DMS 273 treated with DMSO at 0.1 percent for 48 hours (cell line): ENCODE measurements around the gene VPS41.

Source experiments
- DNase-seq: peaks from one replicate; lab custom pipeline; 2025; lab: John Stamatoyannopoulos, UW

VPS41 gene

DNA sequence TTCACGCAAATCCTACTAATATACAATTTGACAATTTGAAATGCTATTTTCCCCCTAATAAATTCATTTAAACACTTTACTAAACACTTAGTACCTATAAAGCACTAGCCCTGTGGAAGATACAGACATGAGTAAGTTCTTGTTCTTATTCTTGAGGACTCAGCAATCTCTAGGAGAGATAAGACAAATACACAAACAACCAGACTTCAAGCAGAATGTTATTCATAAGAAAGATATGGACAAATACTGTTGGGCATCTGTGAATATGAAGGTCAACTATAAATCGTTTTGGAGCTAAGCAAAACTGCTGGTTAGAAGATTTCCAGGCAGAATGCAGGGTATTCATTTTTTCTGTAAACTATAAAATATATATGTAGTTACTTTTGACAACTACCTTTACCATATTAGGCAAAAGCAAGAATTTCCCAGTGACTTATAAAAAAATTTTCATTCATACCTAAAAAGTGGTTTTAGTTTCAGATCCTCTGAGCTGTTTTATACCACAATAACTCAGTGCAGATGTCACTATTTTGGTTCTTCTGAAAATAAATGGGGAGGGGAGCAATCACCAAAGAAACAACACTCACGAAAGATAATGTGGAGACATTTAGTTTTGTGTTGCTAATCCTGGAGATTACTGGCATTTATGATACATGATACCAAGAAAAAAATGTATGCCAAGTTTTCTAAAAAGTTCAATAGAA is 3.8 kb downstream of the VPS41 start:
- no peak for DNase-seq

GRCh38 chr7:38903057-38903456 is 5.9 kb downstream of the VPS41 start:
- no peak for DNase-seq

DNA sequence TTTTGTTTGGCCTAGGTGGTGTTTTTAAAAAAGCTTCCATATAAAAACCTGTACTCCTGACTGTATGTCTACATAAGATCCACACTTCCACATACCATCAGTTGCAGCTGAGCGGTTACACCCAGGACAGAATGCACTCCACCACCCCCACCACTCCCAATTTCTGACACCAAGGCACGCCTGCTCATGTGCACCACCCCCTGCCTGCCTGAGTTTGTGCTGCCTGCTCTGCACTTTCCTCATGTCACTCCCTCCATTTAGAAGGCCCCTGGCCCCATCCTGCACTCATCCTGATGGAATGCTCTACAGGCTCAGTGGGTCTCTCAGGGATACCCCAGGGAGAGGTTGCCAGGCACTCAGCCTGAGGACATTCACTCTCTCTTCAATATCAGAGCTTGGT is 6.5 kb downstream of the VPS41 start:
- no peak for DNase-seq

DNA sequence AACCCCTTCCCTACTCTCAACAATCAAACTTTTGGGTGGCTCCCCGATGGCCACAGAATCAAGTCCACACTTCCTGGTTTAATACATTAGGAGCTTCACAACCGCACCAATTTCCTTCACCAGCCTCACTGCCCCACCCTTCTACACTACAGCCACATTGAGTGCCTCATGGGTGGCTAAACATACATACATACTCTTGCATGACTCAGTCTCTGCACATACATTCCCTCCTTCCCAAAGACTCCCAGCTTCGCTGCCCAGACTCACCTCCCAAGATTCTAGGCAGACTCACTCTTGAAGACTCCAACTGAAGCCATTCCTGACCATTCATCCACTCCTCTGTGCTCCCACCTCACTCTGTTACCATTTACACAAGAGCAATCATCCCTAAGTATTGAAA is 15.9 kb downstream of the VPS41 start:
- DNase-seq, result no peak

DNA sequence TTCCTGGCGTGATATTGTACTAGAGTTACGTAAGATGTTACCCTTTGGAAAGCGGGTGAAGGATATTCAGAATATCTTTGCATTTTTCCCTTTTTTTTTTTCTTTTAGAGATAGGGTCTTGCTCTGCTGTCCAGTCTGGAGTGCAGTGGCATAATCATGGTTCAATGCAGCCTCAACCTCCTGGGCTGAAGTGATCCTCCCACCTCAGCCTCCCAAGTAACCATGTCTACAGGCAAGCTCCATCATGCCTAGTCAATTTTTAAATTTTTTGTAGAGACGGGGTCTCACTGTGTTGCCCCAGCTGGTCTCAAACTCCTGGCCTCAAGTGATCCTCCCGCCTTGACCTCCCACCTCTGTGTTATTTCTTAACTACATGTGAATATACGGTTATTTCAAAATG is 18.4 kb downstream of the VPS41 start:
- no peak for DNase-seq

GRCh38 chr7:38889872-38890432 is 19.0 kb downstream of the VPS41 start:
- no peak for DNase-seq

- no peak for DNase-seq
These were observed 19.9 kb downstream of the VPS41 start for GRCh38 chr7:38889079-38889478.

- DNase-seq, result no peak
These were observed 22.7 kb downstream of the VPS41 start for GRCh38 chr7:38886265-38886664.

DNA sequence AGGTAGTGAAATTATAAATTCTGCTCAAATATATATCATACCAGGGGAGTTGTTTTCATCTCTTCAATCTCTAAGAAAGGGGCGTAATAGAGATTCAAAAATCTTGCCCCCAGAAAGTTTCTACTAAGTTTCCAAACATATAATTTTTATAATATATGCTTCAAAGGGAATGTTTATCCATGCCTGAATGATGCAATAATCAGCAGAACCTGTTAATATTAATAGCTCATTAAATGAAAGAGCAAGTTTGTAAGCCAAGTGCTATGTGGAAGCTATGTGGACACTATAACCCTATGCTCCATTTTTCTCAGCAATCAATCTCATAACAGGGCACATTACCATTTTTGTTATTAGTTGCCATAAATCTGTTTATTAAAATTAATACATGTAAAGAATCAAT is 25.3 kb downstream of the VPS41 start:
- no peak for DNase-seq

DNA sequence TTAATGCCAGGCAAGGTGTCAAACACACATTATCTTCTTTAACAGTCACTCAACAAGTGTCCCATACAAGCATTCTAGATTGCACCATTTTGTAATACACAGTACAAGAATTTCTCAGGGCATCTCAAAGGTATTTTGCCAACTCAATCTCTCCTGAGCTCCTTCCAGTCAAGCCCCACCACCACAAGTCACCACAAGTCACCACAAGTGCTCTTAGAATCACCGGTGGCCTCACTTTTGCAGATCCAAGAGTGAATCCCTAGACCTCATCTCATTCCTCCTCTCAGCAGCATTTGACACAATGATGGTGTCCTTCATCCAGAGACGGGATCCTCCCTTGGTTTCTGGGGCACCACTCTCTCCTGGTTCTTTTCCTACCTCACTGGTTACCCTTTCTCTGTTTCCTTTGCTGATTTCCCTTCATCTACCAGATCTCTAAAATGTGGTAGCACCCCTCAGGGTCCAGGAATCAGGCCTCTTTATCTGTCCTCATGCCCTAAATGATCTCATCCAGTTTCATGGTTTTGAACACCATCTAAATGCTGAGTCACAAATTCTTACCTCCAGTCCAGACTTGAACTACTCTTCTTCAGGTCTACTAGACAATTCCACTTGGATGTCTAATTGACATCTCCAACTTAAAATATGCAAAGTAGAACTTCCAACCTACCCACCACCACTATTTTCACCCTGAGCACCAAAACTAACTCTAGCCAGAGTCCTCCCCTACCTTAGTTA is 26.9 kb downstream of the VPS41 start:
- DNase-seq, result no peak

DNA sequence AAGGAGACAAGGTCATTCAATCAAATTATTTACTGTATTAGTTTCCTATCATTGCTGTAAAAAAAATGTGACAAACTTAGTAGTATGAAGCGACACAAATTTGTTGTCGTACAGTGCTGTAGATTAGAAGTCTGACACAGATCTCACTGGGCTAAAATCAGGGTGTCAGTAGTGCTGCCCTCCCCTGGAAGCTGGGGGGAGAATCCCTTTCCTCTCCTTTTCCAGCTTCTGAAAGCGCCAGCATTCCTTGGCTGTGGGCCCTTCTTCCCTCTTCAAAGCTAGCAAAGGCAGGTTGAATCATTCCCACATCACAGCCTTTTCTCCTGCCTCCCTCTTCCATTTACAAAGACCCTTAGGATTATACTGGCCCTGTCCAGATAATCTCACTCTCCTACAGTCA is 28.0 kb downstream of the VPS41 start:
- DNase-seq, result no peak

GRCh38 chr7:38880454-38880853 is 28.5 kb downstream of the VPS41 start:
- no peak for DNase-seq

DNA sequence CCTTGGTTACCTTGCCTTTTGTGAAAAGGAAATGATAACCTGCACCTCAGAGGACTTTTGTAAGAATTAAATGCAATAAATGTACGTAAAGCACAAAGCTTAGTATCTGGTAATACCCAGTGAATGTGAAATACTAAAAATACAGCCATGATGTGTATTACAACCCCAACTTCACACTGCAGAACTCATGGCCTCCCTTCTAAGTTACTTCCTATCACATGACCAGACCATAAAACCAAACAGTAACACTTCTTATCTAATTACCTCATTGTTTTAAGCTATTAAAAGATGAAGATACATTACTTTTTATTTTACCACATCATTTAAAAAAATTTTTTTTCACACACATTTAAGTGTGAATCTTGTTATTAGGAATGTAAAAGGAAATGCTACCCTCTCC is 29.0 kb downstream of the VPS41 start:
- no peak for DNase-seq

- no peak for DNase-seq
These were observed 30.1 kb downstream of the VPS41 start for GRCh38 chr7:38878694-38879457.

DNA sequence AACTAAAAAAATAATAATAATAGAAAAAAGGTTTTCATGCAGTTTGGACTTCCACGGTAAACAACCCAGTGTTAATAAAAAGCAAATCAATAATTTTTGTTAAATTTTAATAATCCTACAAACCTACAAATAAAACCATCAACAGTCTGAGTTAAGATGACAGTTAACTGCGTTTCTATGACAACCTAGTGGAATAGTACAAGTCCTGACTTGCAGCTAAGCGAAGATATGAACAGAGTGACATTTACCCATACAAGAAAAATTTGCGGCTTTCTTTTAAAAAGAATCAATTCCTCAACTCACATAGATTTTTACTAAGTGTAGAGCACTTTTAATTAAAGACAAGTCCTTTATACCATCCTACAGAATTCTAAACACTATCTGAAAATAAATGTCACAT is 35.6 kb downstream of the VPS41 start:
- DNase-seq, result no peak

GRCh38 chr7:38872202-38872601 is 36.8 kb downstream of the VPS41 start:
- DNase-seq, result no peak

GRCh38 chr7:38870147-38870546 is 38.8 kb downstream of the VPS41 start:
- no peak for DNase-seq

DNA sequence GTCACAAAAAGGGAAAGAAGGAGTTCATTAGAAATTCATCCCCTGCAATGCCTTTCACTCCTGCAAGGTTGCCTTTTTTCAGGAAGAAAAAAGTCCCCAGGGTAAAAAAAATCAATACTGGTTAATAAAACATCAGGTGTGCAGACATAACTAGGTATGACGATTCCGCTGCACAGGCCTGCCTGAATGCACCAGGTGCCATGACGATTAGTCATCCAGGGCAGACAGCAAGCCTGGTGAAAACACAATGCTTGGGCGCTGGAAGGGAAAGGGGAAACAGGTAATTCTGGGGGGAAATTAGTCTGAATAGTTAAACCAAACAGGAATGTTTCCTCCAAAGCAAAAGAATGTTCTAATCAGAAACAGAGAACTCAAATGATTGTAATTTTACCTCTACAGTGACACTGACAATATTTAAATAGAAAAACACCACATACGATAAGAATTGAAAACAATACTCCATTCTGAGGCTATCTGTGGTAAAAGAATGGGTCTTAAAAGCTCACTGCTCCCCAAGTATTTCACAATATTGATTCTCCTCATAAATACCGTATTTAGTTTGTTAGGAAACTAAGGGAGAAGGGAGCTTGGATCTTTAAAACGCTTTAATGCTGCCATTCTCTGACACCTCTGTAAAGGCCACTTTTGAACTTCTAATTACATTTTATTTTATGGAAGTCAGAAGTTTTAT is 45.2 kb downstream of the VPS41 start:
- no peak for DNase-seq

- no peak for DNase-seq
These were observed 46.3 kb downstream of the VPS41 start for GRCh38 chr7:38862666-38863065.

GRCh38 chr7:38858259-38858884 is 50.6 kb downstream of the VPS41 start:
- DNase-seq, result no peak

- DNase-seq, result no peak
These were observed 53.1 kb downstream of the VPS41 start for GRCh38 chr7:38855867-38856266.

GRCh38 chr7:38855386-38855785 is 53.6 kb downstream of the VPS41 start:
- no peak for DNase-seq
